Measurements from ENCODE around the gene TMC7. TPM values are rescaled to one million over a fixed set of nuclear protein-coding genes. Genes with fewer than 3 reads are reported as not detected.

Gene TMC7
- total and polyA plus RNA-seq, 12 donors = 0.10 to 1.4 (median 0.35) TPM; not detected in 1

DNA sequence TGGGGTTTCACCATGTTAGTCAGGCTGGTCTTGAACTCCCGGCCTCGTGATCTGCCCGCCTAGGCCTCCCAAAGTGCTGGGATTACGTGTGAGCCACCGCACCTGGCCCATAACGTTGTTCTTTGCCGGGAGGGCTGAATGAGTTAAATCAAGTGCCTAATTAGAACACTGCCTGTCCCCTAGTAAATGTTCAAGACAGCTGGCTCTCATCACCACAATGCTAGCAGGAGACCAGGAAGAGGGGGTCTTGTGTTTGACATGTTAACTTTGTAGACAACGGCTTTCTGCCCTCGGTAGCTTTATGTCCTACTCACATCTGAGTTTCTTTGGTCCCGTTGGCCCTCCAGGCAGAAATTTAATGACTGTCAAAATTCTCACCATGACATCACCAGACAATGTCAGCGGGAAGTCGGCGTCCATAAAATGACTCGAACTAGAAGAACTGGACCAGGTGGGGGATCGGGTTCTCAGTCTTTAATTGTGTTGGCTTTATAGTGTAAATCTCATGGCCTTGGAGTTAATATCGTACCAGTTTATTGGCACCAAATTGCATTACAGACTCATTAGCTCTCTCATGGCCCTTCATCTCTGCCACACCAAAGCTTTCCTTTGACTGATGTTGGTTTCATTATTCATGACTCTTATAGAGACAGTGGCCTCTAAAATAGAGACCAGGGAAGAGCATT lies 118.6 kb downstream of the TMC7 start:
- no peaks in the 10 kb centered on the region for H3K4me1 ChIP-seq (replicated peaks in 1 of 2)
- no peaks in the 10 kb centered on the region for H3K27me3 ChIP-seq
- H3K4me3 ChIP-seq = no peak overlapping the region
- H3K9me3 ChIP-seq (replicated peaks in 1 of 3) = no peaks in the 10 kb centered on the region
- no peaks in the 10 kb centered on the region for H3K36me3 ChIP-seq (replicated peaks in 1 of 2)
- 76 to 80% (median 78%) methylated on average over 14 to 16 of the region's 16 CpGs for WGBS, 4 donors
- TF ChIP-seq, protein P1, sequence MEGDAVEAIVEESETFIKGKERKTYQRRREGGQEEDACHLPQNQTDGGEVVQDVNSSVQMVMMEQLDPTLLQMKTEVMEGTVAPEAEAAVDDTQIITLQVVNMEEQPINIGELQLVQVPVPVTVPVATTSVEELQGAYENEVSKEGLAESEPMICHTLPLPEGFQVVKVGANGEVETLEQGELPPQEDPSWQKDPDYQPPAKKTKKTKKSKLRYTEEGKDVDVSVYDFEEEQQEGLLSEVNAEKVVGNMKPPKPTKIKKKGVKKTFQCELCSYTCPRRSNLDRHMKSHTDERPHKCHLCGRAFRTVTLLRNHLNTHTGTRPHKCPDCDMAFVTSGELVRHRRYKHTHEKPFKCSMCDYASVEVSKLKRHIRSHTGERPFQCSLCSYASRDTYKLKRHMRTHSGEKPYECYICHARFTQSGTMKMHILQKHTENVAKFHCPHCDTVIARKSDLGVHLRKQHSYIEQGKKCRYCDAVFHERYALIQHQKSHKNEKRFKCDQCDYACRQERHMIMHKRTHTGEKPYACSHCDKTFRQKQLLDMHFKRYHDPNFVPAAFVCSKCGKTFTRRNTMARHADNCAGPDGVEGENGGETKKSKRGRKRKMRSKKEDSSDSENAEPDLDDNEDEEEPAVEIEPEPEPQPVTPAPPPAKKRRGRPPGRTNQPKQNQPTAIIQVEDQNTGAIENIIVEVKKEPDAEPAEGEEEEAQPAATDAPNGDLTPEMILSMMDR (IDR thresholded peaks at IDR 0.05) = no peak
- no peak for TF ChIP-seq POLR2A (IDR thresholded peaks at IDR 0.05)
- no peak overlapping the region for H3K27ac ChIP-seq
- DNase-seq = peak in 1 of 7 donors; percentile 28
- intact Hi-C loops (cut with DNase I) = no loop called here

DNA sequence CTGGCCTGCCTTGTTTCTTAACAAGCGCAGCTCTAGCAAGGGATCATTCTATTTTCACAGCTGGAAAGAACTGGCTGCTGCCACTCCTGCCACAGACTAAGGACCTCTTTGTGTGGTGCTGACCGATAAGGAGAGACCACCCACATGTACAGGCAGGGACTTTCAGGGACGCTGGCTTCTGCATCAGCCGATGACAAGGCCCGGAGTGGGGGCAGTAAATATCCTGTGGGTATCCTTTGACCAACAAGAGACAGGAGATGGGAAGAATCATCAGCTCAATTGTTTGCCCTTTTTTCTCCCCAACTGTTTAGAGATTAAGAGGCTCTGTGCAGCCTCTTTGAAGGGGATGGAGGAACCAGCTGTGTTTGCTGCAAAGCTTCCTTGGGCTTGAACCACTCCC lies 120.9 kb downstream of the TMC7 start:
- no peak for DNase-seq
- Histone ChIP-seq H3K27me3 (no peaks in the 10 kb centered on the region), H3K4me3 (no peak overlapping the region), H3K27ac (no peak overlapping the region), H3K9me3 (replicated peaks in 1 of 3) (no peaks in the 10 kb centered on the region), H3K36me3 (replicated peaks in 1 of 2) (no peaks in the 10 kb centered on the region), H3K4me1 (replicated peaks in 1 of 2) (no peaks in the 10 kb centered on the region)
- TF ChIP-seq, protein P1 (IDR thresholded peaks at IDR 0.05) = no peak
- no peak for TF ChIP-seq POLR2A (IDR thresholded peaks at IDR 0.05)
- intact Hi-C loops (cut with DNase I) = no loop called here
- 64 to 85% (median 75%) methylated on average over 5 of the region's 5 CpGs for WGBS, 4 donors

DNA sequence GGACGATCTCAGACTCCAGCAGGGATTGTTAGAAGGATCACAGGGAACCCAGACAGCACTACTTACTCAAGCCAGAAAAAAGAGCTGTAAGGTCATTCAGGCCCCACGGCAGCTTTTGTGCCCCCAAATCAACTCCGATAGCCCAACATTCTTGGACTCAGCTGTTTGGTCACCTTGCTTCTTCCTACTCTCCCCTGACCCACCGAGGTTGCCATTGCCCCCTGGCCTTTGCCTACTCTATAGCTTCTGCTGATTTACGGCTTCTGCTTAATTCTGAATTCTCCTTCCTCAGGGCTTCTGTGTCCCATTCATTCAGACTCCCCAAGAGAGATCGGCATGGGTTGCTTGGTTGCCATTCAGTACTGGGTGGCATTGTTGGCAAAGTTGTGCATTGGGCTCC lies 121.4 kb downstream of the TMC7 start:
- no peak overlapping the region for H3K27ac ChIP-seq
- intact Hi-C loops (cut with DNase I) = no loop called here
- WGBS, 4 donors = 70 to 89% (median 83%) methylated on average over 6 of the region's 6 CpGs
- H3K36me3 ChIP-seq (replicated peaks in 1 of 2) = no peaks in the 10 kb centered on the region
- H3K4me3 ChIP-seq = no peak overlapping the region
- no peaks in the 10 kb centered on the region for H3K4me1 ChIP-seq (replicated peaks in 1 of 2)
- DNase-seq = no peak
- TF ChIP-seq, protein P1 (IDR thresholded peaks at IDR 0.05) = no peak
- no peak for TF ChIP-seq POLR2A (IDR thresholded peaks at IDR 0.05)
- H3K27me3 ChIP-seq = no peaks in the 10 kb centered on the region
- no peaks in the 10 kb centered on the region for H3K9me3 ChIP-seq (replicated peaks in 1 of 3)

DNA sequence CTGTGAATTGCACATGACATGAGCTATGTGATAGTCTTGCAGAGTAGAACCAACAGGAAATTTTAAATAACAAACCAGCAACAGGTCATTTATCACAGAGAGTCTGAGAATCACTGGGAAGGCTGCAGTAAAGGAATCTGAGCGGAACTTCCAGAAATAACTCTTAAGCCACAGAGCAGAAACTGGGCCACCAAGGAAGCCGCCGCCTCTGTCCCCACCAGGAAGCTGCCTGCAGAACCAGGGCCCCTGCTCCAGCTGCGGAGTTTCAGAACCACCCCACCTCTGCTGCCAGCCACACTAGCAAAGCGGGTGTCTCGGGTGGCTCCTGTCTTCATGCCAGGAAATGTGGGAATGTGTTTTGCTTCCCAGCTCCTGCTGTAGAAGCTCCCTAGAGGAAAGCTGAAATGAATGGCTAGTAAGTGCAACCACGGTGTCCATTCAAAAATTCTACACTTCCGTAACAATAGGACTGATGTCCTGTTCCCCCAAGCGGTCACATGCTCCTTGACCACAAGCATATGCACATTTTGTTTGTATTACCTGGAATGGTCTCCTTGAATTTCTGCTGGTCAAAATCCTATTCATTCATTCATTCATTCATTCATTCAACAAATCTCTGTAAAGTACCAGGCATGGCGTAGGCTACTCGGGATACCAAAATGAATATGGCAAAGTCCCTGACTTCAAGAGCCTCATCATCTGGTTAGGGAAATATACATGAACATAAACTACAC lies 122.3 kb downstream of the TMC7 start:
- no peaks in the 10 kb centered on the region for H3K36me3 ChIP-seq (replicated peaks in 1 of 2)
- 62 to 93% (median 69%) methylated on average over 10 to 11 of the region's 11 CpGs for WGBS, 4 donors
- no peak for DNase-seq
- H3K9me3 ChIP-seq (replicated peaks in 1 of 3) = no peaks in the 10 kb centered on the region
- intact Hi-C loops (cut with DNase I) = no loop called here
- TF ChIP-seq POLR2A (IDR thresholded peaks at IDR 0.05) = no peak
- TF ChIP-seq, protein P1 (IDR thresholded peaks at IDR 0.05) = no peak
- no peaks in the 10 kb centered on the region for H3K4me1 ChIP-seq (replicated peaks in 1 of 2)
- H3K4me3 ChIP-seq = no peak overlapping the region
- no peaks in the 10 kb centered on the region for H3K27me3 ChIP-seq
- peak overlapping the region in 1 of 5 donors; percentile 35 for H3K27ac ChIP-seq
